Fibroblast of gingiva (primary cell): ENCODE measurements around the gene CCR7.
A peak's percentile ranks its signal among the peaks of the same experiment; 100 is the strongest.

Experiments
- DNase-seq: peaks from one replicate; pipeline ENCODE4 v3.0.0-alpha.2; 2011; ENCODE audit warnings: low read depth

CCR7 gene

GRCh38 chr17:40562838-40563219 lies 2.4 kb downstream of the CCR7 start:
- no peak for DNase-seq

- no peak for DNase-seq
Observed at GRCh38 chr17:40561871-40562611, 3.2 kb downstream of the CCR7 start.

DNA sequence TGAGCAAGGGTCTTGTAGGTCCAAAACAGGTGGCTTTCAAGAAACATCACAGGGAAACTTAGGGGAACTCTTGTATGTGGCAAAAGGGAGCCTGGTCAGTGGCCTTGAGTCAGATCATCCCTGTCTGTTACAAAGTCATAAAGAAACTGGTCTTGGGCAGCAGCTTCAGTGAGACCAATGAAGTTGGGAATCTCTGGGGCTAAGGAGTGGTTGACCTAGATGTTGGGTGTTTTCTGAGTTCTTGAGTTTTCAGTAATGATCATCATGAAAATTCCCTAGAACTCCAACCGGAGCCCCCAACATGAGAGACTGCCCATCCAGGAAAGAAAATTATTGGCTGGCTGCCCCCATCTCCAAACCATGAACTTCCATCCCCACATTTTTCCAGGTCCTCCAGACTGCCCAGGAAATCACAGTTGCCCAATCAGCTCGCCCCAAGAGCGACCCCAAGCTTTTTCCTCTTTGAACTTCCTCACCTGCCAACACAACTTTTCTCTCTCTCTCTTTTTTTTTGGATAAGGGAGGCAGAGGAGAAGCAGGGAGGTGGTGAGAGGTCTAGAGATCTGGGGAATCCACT lies 3.9 kb downstream of the CCR7 start:
- DNase-seq: no peak

DNA sequence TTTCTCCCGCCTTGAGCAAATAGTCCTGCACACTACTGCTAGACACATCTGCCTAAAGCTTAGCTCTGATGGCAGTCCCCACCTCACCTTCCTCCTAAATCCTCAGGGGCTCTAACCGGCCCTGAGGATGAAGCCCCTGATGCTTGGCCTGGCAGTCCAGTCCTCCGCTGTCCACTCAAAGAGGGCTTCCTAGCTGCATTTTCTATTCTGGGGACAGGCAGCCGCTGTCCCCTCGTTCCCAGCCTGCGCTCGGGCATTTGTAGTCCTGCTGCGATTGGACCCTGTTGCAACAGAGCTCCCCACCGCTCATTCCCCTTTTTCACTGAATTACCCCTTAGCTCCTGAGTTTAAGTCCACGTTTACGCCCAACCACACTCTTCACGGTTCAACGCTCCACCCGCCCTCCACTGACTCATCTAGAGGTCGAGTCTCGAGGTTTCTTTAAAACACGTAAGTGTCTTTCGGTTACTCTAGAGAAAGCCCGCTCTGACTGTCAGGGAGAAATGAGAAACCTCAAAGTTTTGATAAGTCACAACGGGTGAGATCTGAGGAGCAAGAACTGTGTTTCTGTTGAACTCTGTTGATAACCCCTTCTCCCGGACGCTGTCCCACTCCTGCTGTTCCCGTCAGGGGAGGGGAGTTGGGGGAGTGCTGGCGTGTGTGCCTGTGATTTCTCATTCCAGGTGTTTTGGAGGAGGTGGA lies 4.5 kb downstream of the CCR7 start:
- DNase-seq: peak; percentile 76

DNA sequence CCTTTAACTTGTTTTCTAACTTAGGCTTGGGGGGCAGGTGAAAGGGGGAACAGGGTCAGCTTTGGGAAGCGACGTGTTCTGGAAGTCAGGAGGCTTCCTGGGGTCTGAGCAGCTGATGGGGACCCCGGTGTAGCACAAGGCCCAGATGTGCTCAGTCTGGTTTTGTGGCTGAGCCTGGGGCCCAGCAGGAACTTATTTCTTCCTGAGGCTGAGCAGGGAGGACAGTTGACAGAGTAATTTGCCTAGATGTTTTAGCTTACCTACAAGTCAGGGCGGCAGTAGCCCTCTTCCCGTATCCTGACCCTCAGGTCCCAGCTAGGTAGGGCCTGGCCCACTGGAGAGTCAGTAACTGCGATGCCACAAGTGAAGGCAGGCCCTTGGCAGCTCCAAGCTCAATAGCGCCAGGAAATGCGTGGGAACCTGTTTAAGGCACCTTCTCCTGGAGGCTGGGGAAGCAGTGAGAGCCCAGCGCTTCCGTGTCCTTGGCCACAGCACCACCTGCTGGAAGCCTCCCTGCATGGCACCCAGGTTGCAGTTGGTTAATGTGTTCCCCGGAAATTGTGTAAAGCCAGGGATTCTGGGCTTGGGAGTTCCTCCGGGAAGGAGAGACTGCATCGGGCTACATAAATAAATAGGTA lies 5.2 kb downstream of the CCR7 start:
- peak; percentile 92 for DNase-seq

DNA sequence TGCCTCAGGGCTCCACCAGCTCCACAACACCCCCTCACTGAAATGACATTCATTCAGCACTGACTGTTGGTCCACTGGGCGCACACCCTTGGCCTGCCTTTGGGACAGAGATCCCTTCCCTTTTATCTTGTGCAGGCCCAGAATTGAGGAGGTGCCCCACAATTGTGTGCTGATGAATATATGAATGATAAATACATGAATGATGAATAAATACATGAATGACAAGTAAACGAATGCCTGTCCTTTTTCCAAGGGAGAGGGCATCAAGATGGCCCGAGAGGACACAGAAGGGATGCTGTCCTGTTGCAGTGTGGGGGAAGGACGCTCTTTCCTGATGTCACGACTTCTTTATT lies 5.7 kb downstream of the CCR7 start:
- DNase-seq: no peak

DNA sequence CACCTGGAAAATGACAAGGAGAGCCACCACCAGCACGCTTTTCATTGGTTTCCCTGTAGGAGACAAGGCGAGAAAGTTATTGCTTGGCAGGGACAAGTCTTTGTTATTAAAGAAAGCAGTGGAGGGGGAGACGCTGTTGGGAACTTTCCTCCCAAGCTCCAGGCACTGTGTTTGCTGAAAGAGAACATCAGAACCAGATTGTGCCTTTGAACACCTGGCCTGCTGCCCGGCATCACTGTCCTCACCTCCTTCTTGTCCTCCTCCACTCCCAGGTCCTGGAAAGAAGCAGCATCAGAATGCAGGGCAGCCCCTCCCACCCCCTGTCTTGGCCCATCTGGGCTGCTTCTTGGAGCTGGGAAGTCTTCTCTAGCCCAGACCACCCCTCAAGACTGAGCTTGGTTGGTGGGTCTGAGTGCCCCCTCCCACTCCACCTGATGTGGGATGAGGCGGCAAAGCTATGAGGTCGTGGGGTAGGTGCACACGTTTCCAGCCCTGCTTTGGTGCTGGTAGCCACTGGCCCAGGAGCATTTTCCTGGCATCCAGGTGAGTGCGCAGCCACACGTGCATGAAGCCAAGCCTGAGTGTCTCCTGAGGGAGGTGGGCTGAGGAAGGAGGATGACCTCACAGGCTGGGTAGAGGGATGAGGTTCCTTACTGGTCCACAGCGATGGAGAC lies 6.2 kb downstream of the CCR7 start:
- peak; percentile 78 for DNase-seq

DNA sequence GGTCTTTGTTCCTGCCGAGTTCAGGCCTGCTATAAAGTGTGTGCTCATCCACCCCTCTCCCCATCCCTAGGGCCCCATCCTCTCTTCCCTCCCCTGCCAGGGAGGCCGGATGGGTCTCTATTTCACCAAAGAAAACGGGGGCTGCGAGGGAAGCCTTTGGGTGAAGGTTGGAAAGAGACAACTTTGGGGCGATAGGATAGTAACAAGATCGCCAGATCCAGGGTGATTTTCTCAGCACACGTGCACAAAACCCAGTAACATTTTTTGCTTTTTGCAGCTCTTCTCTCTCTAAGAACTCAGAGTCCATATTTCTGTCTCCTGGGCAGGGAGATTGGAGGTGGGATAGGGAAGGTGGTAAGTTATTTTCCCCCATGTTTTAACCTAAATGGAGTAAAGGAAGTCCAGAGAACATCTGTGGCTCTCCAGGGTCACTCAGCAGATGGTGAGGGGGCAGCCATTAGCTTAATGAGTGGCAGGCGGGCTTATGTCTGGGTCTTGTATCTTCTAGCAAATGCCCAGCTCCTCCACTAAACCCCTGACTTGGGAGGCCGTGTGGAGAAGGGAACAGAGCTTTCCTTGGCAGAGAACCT lies 6.9 kb downstream of the CCR7 start:
- DNase-seq: no peak

- DNase-seq: no peak
Observed at GRCh38 chr17:40557531-40558299, 7.6 kb downstream of the CCR7 start.

- DNase-seq: no peak
Observed at GRCh38 chr17:40556884-40557414, 8.3 kb downstream of the CCR7 start.

DNA sequence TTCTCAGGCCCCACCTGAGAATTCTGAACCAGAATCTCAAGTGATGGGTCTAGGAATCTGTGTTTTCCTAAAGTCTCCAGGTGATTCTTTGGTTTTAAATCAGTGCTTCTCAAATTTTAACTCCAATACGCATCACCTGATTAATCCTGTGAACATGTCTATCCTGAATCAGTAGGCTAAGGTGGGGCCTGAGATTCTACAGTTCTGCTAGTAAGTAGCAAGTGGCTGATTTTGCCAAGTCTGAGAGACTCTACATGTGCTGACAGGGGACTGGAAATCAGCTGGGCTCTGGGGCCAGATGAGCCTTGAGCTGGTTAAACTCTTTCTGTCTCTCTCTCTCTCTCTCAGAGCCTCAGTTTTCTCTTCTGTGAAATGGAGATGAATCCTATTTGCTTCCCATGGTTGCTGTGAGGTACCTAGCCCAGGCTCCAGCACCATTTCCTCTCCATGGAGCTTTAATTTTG lies 9.0 kb downstream of the CCR7 start:
- DNase-seq: no peak

DNA sequence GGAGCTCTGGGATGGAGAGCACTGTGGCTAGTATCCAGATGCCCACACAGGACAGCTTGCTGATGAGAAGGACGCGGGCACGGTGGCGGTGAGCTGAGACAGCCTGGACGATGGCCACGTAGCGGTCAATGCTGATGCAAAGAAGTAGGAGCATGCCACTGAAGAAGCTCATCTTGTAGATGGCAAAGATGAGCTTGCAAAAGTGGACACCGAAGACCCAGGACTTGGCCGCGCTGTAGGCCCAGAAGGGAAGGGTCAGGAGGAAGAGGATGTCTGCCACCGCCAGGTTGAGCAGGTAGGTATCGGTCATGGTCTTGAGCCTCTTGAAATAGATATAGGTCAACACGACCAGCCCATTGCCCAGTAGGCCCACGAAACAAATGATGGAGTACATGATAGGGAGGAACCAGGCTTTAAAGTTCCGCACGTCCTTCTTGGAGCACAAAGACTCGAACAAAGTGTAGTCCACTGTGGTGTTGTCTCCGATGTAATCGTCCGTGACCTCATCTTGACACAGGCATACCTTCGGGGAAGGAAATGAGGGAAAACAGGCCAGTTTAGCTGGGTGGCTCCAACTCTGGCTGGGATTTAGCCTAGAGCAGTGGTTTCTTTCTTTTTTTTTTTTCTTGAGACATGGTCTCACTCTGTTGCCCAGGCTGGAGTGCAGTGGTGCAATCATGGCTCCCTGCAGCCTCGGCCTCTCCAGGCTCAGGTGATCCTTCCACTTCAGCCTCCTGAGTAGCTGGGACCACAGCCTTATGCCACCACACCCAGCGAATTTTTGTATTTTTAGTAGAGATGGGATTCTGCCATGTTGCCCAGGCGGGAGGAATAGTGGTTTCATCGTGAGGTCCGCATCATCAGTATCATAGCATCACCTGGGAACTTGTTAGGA lies 9.7 kb downstream of the CCR7 start:
- no peak for DNase-seq

- DNase-seq: no peak
Observed at GRCh38 chr17:40554646-40555295, 10.5 kb downstream of the CCR7 start.

GRCh38 chr17:40553694-40554534 lies 11.4 kb downstream of the CCR7 start:
- DNase-seq: peak; percentile 94

GRCh38 chr17:40552806-40553693 lies 12.2 kb downstream of the CCR7 start:
- peak; percentile 44 for DNase-seq

- DNase-seq: peak; percentile 100
Observed at GRCh38 chr17:40551879-40552768, 13.1 kb downstream of the CCR7 start.
